Activated T-cell treated with anti-CD3 and anti-CD28 coated beads, Interleukin-2, amount 50 U/mL, for 24 hours (primary cell): ENCODE measurements around the gene PLA2G12B.

Experiments used
- DNase-seq: peaks from one replicate; pipeline ENCODE4 v3.0.0-alpha.2; 2020
- H3K27ac Mint-ChIP-seq: 2 replicates; pipeline ENCODE4 v1.8.0; 2020; ENCODE audit warnings: mild to moderate bottlenecking, mixed read lengths
- H3K27me3 Mint-ChIP-seq: 2 replicates; pipeline ENCODE4 v1.8.0; 2020; ENCODE audit warnings: mixed read lengths
- H3K36me3 Mint-ChIP-seq: 2 replicates; pipeline ENCODE4 v1.8.0; 2020; ENCODE audit warnings: low read depth, mixed read lengths
- H3K4me1 Mint-ChIP-seq: 2 replicates; pipeline ENCODE4 v1.8.0; 2020; ENCODE audit warnings: low read depth, mixed read lengths
- H3K4me3 Mint-ChIP-seq: 2 replicates; pipeline ENCODE4 v1.8.0; 2020; ENCODE audit warnings: mild to moderate bottlenecking, moderate library complexity, mixed read lengths
- H3K9me3 Mint-ChIP-seq: 2 replicates; pipeline ENCODE4 v1.8.0; 2020; ENCODE audit warnings: mixed read lengths

PLA2G12B gene

GRCh38 chr10:72953687-72954086 lies 919 bp downstream of the PLA2G12B start:
- no peaks in the 10 kb centered on the region for H3K9me3 Mint-ChIP-seq
- DNase-seq, result no peak
- H3K27ac Mint-ChIP-seq, result no peak overlapping the region
- H3K4me3 Mint-ChIP-seq, result no peak overlapping the region
- no peaks in the 10 kb centered on the region for H3K4me1 Mint-ChIP-seq
- peaks cover 15% of the 10 kb centered on the region for H3K27me3 Mint-ChIP-seq
- no peaks in the 10 kb centered on the region for H3K36me3 Mint-ChIP-seq

GRCh38 chr10:72952642-72953158 lies 1.9 kb downstream of the PLA2G12B start:
- H3K4me3 Mint-ChIP-seq, result no peak overlapping the region

GRCh38 chr10:72952189-72952588 lies 2.4 kb downstream of the PLA2G12B start:
- H3K4me3 Mint-ChIP-seq, result no peak overlapping the region
- H3K27ac Mint-ChIP-seq, result no peak overlapping the region
- H3K4me1 Mint-ChIP-seq, result no peaks in the 10 kb centered on the region
- H3K27me3 Mint-ChIP-seq, result peaks cover 23% of the 10 kb centered on the region
- no peaks in the 10 kb centered on the region for H3K9me3 Mint-ChIP-seq
- no peak for DNase-seq
- no peaks in the 10 kb centered on the region for H3K36me3 Mint-ChIP-seq

More at GRCh38 chr10:72952642-72953158, 1.9 kb downstream of the PLA2G12B start:
- Mint-ChIP-seq H3K27ac (no peak overlapping the region), H3K9me3 (no peaks in the 10 kb centered on the region), H3K27me3 (peaks cover 19% of the 10 kb centered on the region), H3K4me1 (no peaks in the 10 kb centered on the region), H3K36me3 (no peaks in the 10 kb centered on the region)
- no peak for DNase-seq

- no peak for DNase-seq
- Mint-ChIP-seq H3K9me3 (no peaks in the 10 kb centered on the region), H3K27ac (no peak overlapping the region), H3K4me1 (no peaks in the 10 kb centered on the region), H3K4me3 (no peak overlapping the region), H3K27me3 (peaks cover 23% of the 10 kb centered on the region), H3K36me3 (no peaks in the 10 kb centered on the region)
These were observed 2.8 kb downstream of the PLA2G12B start for GRCh38 chr10:72951760-72952159.

GRCh38 chr10:72948762-72949161 lies 5.8 kb downstream of the PLA2G12B start:
- Mint-ChIP-seq H3K27me3 (peaks cover 26% of the 10 kb centered on the region), H3K27ac (no peak overlapping the region), H3K9me3 (no peaks in the 10 kb centered on the region), H3K4me1 (no peaks in the 10 kb centered on the region), H3K4me3 (no peak overlapping the region), H3K36me3 (no peaks in the 10 kb centered on the region)
- DNase-seq, result no peak

GRCh38 chr10:72946963-72947362 lies 7.6 kb downstream of the PLA2G12B start:
- no peak for DNase-seq
- Mint-ChIP-seq H3K4me1 (peaks cover 5% of the 10 kb centered on the region), H3K27me3 (peaks cover 30% of the 10 kb centered on the region), H3K9me3 (no peaks in the 10 kb centered on the region), H3K27ac (no peak overlapping the region), H3K4me3 (no peak overlapping the region), H3K36me3 (no peaks in the 10 kb centered on the region)

- H3K4me3 Mint-ChIP-seq, result no peak overlapping the region
- no peaks in the 10 kb centered on the region for H3K9me3 Mint-ChIP-seq
- no peak overlapping the region for H3K27ac Mint-ChIP-seq
- DNase-seq, result no peak
- H3K36me3 Mint-ChIP-seq, result no peaks in the 10 kb centered on the region
- peaks cover 13% of the 10 kb centered on the region for H3K4me1 Mint-ChIP-seq
- H3K27me3 Mint-ChIP-seq, result peaks cover 27% of the 10 kb centered on the region
These were observed 10.9 kb downstream of the PLA2G12B start for GRCh38 chr10:72943498-72944234.

- Mint-ChIP-seq H3K4me3 (no peak overlapping the region), H3K27ac (no peak overlapping the region), H3K36me3 (no peaks in the 10 kb centered on the region), H3K9me3 (no peaks in the 10 kb centered on the region), H3K4me1 (no peaks in the 10 kb centered on the region), H3K27me3 (peaks cover 5% of the 10 kb centered on the region)
- DNase-seq, result no peak
These were observed 19.2 kb downstream of the PLA2G12B start for GRCh38 chr10:72935361-72935760.

GRCh38 chr10:72932259-72933015 lies 22.2 kb downstream of the PLA2G12B start:
- H3K36me3 Mint-ChIP-seq, result no peaks in the 10 kb centered on the region
- no peak overlapping the region for H3K4me3 Mint-ChIP-seq
- no peaks in the 10 kb centered on the region for H3K9me3 Mint-ChIP-seq
- H3K27ac Mint-ChIP-seq, result no peak overlapping the region
- H3K4me1 Mint-ChIP-seq, result no peaks in the 10 kb centered on the region
- peaks cover 5% of the 10 kb centered on the region for H3K27me3 Mint-ChIP-seq
- DNase-seq, result no peak

- no peak for DNase-seq
- H3K9me3 Mint-ChIP-seq, result no peaks in the 10 kb centered on the region
- no peaks in the 10 kb centered on the region for H3K36me3 Mint-ChIP-seq
- H3K27ac Mint-ChIP-seq, result no peak overlapping the region
- no peak overlapping the region for H3K4me3 Mint-ChIP-seq
- H3K27me3 Mint-ChIP-seq, result no peaks in the 10 kb centered on the region
- H3K4me1 Mint-ChIP-seq, result no peaks in the 10 kb centered on the region
These were observed 24.3 kb downstream of the PLA2G12B start for GRCh38 chr10:72930276-72930675.

GRCh38 chr10:72928798-72929197 lies 25.8 kb downstream of the PLA2G12B start:
- Mint-ChIP-seq H3K4me3 (no peak overlapping the region), H3K4me1 (no peaks in the 10 kb centered on the region), H3K27ac (no peak overlapping the region), H3K36me3 (no peaks in the 10 kb centered on the region), H3K9me3 (no peaks in the 10 kb centered on the region), H3K27me3 (peaks cover 6% of the 10 kb centered on the region)
- DNase-seq, result no peak

- H3K9me3 Mint-ChIP-seq, result peaks cover under 1% of the 10 kb centered on the region
- no peak overlapping the region for H3K4me3 Mint-ChIP-seq
- no peak for DNase-seq
- no peak overlapping the region for H3K27ac Mint-ChIP-seq
- no peaks in the 10 kb centered on the region for H3K4me1 Mint-ChIP-seq
- peaks cover 7% of the 10 kb centered on the region for H3K27me3 Mint-ChIP-seq
- H3K36me3 Mint-ChIP-seq, result no peaks in the 10 kb centered on the region
These were observed 27.1 kb downstream of the PLA2G12B start for GRCh38 chr10:72927485-72927884.

- H3K27me3 Mint-ChIP-seq, result peaks cover 16% of the 10 kb centered on the region
- peaks cover 3% of the 10 kb centered on the region for H3K36me3 Mint-ChIP-seq
- no peak overlapping the region for H3K4me3 Mint-ChIP-seq
- H3K9me3 Mint-ChIP-seq, result peaks cover 10% of the 10 kb centered on the region
- no peak for DNase-seq
- H3K4me1 Mint-ChIP-seq, result no peaks in the 10 kb centered on the region
- H3K27ac Mint-ChIP-seq, result no peak overlapping the region
These were observed 28.6 kb downstream of the PLA2G12B start for GRCh38 chr10:72925951-72926465.

- no peak for DNase-seq
- Mint-ChIP-seq H3K4me1 (no peaks in the 10 kb centered on the region), H3K27ac (no peak overlapping the region), H3K4me3 (no peak overlapping the region), H3K36me3 (peaks cover 3% of the 10 kb centered on the region), H3K27me3 (peaks cover 28% of the 10 kb centered on the region), H3K9me3 (peaks cover 18% of the 10 kb centered on the region)
These were observed 30.3 kb downstream of the PLA2G12B start for GRCh38 chr10:72924351-72924750.
